A549 (cell line): ENCODE results near the gene CEBPB.

Experiments used
- CBX8 ChIP-seq: fragments of 200-600 bp; sonication (generic); IDR thresholded peaks from 2 replicates; pipeline ENCODE4 v1.6.1; 2016
- CEBPB ChIP-seq, 2 experiments: fragments of >200 bp in 1 of 2; sonication (Bioruptor Twin) in 1 of 2; formaldehyde crosslinking in 1 of 2; IDR thresholded peaks; 2 replicates each; pipeline ENCODE4 v1.6.1; 2012 to 2016
- EP300 ChIP-seq, 2 experiments: fragments of >200 bp; sonication (Bioruptor Twin); formaldehyde crosslinking; IDR thresholded peaks; 2 replicates in 1 of 2; 3 replicates in 1 of 2; pipeline ENCODE4 v1.6.1; 2016 to 2017
- ESRRA ChIP-seq: fragments of 150-350 bp; IDR thresholded peaks from 2 replicates; pipeline ENCODE4 v1.6.1; 2014; ENCODE audit warnings: mild to moderate bottlenecking, low read length, borderline replicate concordance
- FOSB ChIP-seq: fragments of 250-450 bp; sonication (Bioruptor Pico); IDR thresholded peaks from 2 replicates; pipeline ENCODE4 v1.5.0; 2020; ENCODE audit warnings: mild to moderate bottlenecking, moderate library complexity
- JUN ChIP-seq, 2 experiments: fragments of >200 bp; sonication (Bioruptor Twin); formaldehyde crosslinking; IDR thresholded peaks; 2 replicates in 1 of 2; 3 replicates in 1 of 2; pipeline ENCODE4 v1.6.1; 2016 to 2017
- MAZ ChIP-seq: fragments of 150-350 bp; IDR thresholded peaks from 2 replicates; pipeline ENCODE4 v1.6.1; 2014; ENCODE audit warnings: antibody characterized with exemption, low read depth, low read length, borderline replicate concordance
- TF ChIP-seq, protein P1 (sequence below): IDR thresholded peaks from 2 replicates; pipeline ENCODE4 v1.6.1; 2012
- TF ChIP-seq, protein P2 (sequence below): fragments of >200 bp; sonication (Bioruptor Twin); formaldehyde crosslinking; IDR thresholded peaks from 3 replicates; pipeline ENCODE4 v1.5.1; 2016

DNA sequence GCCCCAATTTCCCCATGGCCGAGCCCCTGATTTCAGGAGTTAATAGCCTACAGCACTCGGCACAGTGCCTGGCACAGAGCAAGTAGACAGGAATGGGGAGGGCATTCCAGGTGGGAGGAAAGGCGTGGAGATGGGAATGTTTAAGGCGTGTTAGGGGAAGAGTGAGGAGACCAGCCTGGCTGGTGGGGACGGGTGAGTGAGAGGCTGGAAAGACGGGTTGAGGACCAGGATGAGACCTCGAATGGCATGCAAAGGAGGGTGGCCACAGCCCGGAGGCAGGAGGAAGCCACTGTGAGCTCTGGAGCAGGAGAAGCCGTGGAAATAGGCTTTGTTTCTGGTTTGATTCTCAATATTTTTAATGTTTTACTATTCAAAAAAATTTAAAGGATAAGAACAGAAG lies 49.5 kb downstream of the CEBPB start:
- TF ChIP-seq, protein P1, sequence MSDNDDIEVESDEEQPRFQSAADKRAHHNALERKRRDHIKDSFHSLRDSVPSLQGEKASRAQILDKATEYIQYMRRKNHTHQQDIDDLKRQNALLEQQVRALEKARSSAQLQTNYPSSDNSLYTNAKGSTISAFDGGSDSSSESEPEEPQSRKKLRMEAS: no peak
- TF ChIP-seq EP300 (IDR thresholded peaks at IDR 0.05) (no peak), ESRRA (no peak), MAZ (no peak), CBX8 (no peak), JUN (IDR thresholded peaks at IDR 0.05) (no peak), FOSB (CRISPR knock-in tag) (no peak), CEBPB (IDR thresholded peaks at IDR 0.05) (no peak)
- TF ChIP-seq, protein P2, sequence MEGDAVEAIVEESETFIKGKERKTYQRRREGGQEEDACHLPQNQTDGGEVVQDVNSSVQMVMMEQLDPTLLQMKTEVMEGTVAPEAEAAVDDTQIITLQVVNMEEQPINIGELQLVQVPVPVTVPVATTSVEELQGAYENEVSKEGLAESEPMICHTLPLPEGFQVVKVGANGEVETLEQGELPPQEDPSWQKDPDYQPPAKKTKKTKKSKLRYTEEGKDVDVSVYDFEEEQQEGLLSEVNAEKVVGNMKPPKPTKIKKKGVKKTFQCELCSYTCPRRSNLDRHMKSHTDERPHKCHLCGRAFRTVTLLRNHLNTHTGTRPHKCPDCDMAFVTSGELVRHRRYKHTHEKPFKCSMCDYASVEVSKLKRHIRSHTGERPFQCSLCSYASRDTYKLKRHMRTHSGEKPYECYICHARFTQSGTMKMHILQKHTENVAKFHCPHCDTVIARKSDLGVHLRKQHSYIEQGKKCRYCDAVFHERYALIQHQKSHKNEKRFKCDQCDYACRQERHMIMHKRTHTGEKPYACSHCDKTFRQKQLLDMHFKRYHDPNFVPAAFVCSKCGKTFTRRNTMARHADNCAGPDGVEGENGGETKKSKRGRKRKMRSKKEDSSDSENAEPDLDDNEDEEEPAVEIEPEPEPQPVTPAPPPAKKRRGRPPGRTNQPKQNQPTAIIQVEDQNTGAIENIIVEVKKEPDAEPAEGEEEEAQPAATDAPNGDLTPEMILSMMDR: no peak
